ENCODE data around the gene TLE6.

- no peak for TF ChIP-seq EP300 (IDR thresholded peaks at IDR 0.05; ENCODE audit: borderline replicate concordance in 1 of 2, low read depth in 2 of 2, low read length in 2 of 2)
- TF ChIP-seq CTCF (IDR thresholded peaks at IDR 0.05; ENCODE audit: control extremely low read depth in 1 of 3, insufficient read depth in 1 of 3, low read depth in 1 of 3, low read length in 3 of 3): no peak
- no peak for TF ChIP-seq GABPA (IDR thresholded peaks at IDR 0.05; ENCODE audit: borderline replicate concordance, insufficient read depth, low read length)
- TF ChIP-seq TAF1 (IDR thresholded peaks at IDR 0.05; ENCODE audit: low read depth, low read length): no peak
- TF ChIP-seq SUZ12 (IDR thresholded peaks at IDR 0.05; ENCODE audit: low read length): no peak
- TF ChIP-seq RFX5 (IDR thresholded peaks at IDR 0.05; ENCODE audit: borderline replicate concordance, low read depth, low read length): no peak
- no peak for TF ChIP-seq EZH2 (IDR thresholded peaks at IDR 0.05; ENCODE audit: low read depth, low read length, severe bottlenecking)
- no peak for TF ChIP-seq BACH1 (IDR thresholded peaks at IDR 0.05; ENCODE audit: low read length)
- TF ChIP-seq CBX8 (IDR thresholded peaks at IDR 0.05; ENCODE audit: borderline replicate concordance, low read depth, low read length): no peak
- no peak for TF ChIP-seq POLR2A (IDR thresholded peaks at IDR 0.05; ENCODE audit: control extremely low read depth in 1 of 2, low read depth in 2 of 2, low read length in 2 of 2)
Measured at GRCh38 chr19:2973229-2973628, 4.1 kb upstream of the TLE6 start.
